Amniotic epithelial cell (primary cell): ENCODE results near the gene LAMC3.
A peak's percentile ranks its signal among the peaks of the same experiment; 100 is the strongest.
"Not testable (repeated sequence)": the region's sequence is repeated elsewhere in the genome, so short reads cannot be mapped to it uniquely, and the experiment has no call there.

Experiments
- DNase-seq: peaks from one replicate; pipeline ENCODE4 v3.0.0-alpha.2; 2010; ENCODE audit warnings: low read depth

Gene LAMC3

DNA sequence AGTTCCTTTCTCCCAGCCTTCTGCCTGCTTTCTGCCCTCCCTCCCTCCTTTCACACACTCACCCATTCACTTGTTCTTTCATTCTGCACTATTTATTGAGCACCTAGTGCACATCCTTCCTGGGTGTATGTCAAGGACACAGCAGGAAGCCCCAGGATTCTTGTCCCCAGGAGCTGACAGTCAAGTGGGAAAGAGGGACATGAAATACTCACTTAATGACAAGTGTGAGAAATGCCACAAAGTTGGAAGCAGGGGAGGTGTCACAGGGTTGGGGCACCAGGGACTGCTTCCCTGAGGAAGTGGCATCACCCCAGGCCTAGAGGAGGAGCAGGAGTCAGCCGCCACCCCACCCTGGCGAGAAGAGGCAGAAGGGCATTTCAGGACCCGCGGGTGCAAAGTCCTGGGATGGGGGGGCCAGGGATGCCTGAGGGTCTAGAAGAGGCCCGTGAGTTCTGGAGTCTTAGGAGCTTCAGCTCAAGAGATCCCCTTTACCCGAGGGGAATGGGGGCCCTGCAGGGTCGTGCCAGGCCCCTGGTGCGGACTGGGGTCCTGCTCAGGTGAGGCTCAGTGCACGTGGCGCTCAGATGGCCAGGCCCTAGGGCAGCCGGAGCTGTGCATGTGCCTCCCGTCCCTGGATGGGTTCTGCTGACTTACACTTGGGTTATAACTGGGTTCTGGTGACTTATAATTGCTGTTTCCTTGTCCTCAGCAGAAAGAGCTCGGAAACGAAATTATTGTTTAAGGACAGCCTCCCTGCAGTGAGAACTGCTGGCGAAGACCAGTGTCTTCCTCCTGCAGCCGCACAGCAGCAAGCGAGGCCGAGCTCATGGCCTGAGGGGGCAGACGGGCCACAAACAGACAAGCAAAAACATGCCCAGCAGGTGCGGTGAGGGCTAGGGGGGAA is 16.9 kb upstream of the LAMC3 start:
- DNase-seq: no peak

DNA sequence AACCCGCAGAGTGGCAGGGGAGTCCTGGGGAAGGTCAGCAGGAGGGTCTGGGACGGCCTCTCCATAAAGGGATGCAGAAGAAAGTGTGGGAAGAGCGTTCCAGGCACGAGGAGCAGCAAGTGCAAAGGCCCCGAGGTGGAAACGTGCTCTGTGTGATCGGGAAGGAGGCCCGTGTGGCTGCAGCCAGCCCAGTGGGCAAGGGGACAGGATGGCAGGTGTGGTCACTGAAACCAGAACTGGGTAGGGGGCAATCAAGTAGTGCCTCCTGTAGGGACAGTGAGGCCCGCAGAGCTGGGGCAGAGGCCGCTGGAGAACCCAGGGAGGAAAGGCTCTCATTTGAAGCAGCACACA is 16.3 kb upstream of the LAMC3 start:
- no peak for DNase-seq

DNA sequence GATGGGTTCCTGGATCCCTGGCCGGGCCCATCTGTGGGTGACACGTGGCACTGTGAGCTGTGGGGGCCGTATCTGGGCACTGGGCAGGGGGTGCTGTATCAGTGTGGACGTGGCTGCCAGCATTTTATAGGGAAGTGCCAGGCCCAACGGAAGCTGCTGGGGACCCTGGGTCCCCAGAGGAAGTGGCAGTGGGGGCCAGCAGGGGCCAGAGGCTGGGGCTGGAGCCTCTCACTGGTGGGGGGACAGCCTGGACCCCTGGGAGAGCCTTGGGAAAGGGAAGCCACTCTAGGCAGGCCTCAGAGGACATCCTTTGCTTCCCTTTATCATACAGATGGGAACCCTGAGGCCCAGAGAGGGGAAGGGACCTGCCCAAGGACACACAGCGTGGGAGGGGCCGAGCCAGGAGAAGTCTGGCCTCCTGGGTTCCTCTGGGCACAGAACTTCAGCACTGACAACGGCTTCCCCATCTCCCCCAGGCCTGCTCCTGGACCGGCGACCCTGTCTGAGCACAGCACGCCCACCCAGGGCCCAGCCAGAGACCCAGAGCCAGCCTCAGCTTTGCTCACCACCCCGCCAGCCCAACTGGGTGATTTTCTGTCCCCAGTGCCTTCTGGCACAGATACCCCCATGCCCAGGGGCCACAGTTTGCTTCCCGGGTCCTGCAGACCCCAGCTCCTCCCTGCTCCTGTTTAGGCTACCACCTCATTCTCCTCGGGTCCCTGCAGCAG is 15.5 kb upstream of the LAMC3 start:
- DNase-seq: no peak

DNA sequence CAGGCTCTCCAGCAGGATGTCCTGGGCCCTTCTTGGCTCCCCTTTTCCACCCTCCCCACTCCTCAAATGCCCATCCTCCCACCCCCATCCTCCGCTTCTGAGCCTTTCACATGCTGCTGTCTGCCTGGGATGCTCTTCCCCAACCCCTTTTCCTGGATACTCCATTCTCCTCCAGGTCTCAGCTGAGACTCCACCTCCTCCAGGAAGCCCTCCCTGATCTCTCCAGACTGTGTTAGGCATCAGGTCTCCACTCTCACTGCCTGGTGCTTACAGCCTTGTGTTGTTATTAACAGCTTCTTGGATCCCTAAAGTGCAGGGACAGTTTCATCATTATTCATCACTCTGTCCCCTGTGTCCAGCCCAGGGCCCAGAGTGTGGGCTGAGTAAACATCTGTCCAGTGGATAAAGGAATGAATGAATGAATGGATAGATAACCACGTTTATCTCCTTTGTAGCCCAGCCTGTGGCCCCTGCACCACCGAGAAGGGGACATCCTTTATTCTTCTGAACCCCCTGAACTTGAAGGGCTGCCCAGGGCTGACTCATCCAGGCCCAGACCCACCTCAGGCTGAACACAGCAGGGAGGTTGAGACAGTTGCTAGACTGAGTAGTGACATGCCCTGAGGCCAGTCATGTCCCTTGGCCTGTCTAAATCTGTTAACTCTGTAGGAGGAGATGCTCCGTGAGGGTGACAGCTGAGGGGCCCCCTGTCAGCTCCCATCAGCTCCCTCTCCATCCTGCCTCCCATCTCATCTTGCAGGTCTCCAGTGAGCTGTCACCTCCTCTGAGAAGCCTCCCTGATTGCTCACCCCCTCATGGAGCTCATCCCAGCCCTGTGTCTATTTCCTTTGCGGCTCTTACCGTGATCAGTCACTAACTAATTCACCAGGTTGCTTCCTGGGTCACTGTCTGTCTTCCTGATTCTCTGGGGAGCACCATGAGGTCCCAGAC is 14.6 kb upstream of the LAMC3 start:
- no peak for DNase-seq

DNA sequence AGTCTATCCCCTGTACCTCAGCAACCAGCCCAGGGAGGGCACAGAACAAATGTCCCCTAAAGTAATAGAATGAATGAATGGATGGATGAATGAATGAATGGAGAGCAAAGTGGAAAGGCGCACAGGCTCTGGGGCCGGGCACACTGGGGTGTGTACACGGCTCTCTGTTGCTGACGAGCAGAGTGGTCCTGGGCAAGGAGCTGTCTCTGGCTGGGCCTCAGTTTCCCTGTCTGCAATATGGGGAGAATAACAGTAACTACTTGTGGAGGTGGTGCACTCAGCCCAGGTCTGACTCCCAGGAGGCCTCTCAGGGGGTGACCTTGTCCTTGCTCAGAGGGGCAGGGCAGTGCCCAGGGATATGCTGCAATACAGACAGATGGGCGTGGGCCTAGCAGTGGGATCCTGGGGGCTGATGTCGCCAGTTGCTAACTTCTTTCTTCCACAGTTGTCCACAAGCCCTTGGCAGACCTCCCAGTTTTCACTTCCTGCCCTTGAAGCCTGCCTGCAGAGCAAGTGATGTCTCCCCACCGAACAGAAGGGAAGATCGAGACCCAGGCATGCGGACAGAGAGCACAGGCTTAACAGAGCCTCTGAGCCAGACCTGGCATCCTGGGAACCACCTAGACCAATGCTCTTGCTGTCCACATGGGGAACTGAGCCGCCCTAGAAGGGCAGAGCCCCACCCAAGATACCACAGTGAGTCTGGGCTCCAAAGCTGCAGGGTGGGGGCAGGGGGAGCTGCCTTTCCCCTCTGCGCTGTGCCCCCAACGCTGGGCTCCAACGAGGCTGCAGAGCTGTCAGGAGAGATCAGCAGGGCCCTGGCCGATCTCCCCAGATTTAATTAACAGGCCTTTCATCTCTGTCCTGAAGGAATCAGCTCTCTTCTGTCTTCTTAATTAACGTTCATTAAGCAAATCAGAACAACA is 13.6 kb upstream of the LAMC3 start:
- DNase-seq: peak; percentile 23

DNA sequence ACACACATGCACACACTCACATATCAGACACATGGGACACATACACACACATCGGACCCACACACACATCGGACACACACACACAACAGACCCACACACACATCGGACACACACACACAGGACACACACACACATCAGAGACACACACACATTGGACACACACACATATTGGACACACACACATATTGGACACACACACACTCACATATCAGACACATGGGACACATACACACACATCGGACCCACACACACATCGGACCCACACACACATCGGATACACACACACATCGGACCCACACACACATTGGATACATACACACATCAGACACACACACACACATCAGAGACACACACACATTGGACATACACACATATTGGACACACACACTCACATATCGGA is 12.8 kb upstream of the LAMC3 start:
- no peak for DNase-seq

DNA sequence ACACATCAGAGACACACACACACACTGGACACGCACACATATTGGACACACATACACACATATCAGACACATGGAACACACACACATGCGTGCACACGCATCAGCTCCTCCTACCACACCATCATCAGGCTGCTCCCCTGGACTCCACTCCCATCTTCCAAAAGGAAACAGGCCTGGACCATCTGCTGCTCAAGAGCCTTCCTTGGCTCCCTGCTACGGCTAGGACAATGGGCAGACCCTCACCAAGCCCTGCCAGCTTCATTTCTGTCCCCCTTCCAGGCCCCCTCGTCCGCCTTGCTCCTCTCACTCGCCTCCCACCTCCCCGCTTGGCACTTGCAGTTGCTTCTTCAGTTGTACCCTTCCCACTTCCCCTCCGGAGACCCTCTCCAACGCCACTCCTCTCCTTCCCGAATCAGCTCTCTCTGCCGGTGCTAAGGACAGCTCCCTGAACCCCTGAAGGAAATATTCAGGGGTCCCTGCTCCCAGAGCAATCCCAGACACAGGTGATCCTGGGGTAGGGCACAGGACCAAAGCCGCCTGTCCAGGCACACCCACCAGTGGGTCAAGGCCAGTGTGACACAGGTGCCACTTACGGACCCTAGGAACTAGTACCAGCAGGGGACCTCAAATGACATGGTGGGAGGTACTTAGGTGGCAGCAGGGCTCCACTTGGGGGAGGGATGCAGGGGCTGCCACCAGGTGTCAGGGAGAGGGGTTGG is 12.1 kb upstream of the LAMC3 start:
- DNase-seq: no peak

DNA sequence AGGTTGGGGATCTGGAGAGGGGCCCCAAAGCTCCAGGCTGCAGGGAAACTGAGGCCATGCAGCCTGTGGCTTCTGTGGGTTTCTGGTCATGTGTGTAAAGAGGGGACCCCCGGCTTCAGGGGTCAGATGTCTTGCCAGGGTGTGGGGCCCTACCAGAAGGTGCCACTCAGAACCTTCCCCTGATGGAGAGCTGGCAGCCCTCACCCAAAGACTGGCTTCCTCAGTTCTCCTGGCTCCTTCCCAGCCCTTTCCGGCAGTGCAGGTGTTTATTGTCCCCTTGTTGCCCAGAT is 11.6 kb upstream of the LAMC3 start:
- no peak for DNase-seq

DNA sequence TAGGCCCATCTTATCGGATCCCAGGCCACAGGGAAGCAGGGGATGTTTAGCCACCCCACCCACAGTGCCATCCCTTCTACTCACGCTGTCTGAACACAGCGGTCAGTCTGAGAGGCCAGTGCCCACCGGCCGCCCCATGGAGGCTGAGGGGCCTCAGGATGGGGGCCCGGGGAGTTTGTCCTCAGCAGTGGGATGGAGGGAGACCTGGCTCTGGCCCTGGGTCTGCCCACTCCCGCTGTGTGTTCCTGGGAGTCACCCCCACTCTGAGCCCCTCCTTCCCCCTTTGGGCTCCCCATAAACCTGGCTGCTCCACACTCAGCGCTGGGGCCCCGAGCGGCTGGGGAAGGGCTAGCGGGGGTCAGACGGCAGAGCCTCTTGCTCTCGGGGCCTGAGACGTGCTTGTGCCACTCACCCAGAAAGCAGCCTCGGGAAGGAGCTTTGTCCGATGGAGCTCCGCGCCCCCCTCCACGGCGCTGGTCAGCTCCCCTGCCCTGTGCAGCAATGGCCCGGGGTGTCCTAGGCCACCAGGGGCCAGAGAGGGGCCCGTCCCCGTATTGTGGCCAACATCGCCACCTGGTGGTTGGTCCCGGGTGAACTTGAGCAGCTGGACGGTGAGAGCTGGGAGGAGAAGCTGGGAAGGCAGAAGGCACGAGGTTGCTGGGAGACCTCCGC is 10.9 kb upstream of the LAMC3 start:
- DNase-seq: peak; percentile 44

DNA sequence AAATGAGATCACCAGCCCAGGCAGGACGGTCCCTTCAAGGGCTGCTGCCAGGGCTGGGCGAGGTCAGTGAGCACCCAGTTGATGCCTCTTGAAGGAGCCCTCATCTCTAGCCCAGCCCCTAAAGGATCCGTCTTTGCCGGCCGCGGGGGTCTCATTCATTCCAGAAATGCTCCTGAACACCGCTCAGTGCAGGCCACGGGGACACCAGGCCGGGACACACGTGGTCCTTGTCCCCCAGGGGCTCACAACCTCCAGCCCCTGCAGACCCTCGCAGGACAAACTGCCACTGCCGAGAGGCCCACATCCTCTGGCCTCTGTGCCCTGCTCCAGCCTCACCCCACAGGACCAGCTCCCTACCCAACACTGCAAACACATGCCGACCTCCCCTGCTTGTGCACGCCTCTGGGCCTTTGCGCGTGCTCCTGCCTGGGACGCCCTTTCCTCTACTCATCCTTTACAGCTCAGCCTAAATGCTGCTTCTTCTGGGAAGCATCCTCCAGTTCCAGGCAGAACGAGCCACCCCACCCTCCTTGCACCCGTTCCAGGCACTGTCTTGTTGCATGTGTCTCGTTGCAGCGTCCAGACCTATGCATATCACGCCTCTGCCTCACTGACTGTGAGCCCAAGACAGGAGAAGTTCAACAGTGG is 10.3 kb upstream of the LAMC3 start:
- DNase-seq: no peak

DNA sequence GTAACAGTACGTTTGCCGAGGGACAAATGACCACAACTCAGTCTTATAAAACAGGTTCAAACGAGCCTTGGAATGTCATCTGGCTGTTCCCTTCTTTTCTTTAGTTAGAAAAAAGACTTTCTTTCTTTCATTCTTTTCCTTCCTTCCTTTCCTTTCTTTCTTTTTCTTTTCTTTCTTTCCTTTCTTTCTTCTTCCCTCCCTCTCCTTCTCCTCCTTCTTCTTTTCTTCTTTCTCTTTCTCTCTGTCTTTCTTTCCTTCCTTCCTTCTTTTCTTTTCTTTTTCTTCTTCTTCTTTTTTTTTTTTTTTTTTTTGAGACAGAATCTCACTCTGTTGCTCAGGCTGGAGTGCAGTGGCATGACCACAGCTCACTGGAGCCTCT is 9.7 kb upstream of the LAMC3 start:
- no peak for DNase-seq

DNA sequence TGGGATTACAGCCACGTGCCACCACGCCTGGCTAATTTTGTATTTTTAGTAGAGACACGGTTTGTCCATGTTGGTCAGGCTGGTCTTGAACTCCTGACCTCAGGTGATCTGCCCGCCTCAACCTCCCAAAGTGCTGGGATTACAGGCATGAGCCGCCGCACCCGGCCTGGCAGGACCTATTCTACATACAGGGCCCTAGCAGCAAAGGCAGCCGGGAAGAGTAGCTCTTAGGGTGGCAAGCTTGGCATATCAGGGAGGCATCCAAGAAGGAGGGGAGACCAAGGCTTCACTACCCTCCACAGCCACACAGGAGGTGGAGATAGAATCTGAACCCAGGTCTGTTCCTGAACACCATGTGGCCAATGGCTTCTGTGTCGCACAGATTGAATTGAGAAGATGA is 8.4 kb upstream of the LAMC3 start:
- DNase-seq: not testable (repeated sequence)

DNA sequence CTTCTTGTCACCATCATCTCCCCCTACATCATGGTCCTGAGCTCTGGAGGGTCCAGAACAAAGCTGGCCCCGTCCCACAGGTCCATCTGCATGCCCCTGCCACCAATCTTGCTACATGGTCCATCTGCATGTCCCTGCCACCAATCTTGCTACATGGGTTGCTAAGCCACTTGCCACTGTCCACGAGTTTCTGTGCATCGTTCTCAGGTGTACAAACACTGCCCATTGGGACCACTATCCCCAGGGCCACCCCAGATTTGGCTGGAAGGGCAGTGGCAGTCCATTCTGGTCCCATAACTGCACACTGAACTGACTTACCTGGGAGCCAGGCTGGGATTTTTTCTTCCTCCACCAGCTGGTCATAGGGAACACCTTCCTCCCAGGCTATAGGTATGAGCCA is 8.0 kb upstream of the LAMC3 start:
- DNase-seq: no peak

DNA sequence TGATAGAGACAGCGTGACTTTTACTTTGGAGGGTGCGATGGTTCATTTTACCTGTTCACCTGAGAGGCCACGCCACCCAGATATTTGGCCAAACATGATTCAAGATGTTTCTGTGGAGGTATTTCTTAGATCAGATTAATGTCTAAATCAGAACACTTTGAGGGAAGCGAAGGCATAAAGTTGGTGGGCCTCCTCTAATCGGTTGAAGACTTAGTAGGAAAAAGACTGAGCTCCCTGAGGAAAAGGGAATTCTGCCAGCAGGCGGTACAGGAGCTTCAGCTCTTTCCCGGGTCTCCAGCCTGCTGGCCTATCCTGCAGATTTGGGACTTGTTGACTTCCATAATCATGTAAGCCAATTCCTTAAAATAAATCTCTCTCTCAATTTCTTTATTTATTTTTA is 7.0 kb upstream of the LAMC3 start:
- DNase-seq: no peak

DNA sequence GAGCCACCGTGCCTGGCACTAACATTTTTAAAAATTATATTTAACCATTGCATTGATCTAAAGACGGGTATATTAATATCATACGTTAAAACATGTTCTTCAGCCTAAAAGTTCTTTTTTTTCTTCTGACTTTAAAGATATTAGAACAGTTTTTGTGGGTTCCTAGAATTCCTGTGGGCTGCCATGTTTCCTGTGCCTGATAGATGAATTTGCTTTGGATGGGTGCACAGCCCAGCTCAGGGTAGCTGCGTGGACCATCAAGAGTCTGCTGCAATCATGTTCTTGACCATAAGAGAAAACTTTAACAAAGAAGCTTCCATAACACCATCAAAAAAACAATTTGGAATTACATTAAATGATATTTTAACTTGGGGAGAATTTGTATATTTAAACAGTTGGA is 2.4 kb upstream of the LAMC3 start:
- no peak for DNase-seq

DNA sequence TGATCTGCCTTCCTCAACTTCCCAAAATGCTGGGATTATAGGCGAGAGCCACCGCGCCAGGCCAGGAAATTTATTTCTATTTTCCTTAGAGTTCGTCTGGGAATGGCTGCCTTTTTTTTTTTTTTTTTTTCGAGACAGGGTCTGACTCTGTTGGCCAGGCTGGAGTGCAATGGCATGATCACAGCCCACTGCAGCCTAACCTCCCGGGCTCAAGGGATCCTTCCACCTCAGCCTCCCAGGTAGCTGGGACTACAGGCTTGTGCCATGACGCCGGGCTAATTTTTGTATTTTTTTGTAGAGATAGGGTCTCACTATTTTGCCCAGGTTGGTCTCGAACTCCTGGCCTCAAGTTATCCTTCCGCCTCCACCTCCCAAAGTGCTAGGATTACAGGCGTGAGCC is 888 bp upstream of the LAMC3 start:
- no peak for DNase-seq

DNA sequence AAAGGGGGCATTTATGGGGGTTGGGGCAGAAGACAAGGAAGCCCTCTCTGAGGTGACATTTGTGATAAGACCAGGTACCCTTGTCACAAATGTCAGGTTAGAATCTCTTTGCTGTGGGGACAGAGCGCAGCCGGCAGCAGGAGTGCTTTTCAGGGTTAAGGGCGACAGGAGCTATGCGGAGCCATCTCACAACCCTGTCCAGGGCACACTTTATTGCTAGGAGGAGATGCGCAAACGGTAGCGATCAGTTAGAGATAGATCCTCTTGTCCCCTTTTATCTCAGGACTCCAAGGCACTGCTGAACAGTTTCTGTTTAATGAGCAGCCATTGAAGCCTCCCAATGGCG is 438 bp upstream of the LAMC3 start:
- DNase-seq: no peak

DNA sequence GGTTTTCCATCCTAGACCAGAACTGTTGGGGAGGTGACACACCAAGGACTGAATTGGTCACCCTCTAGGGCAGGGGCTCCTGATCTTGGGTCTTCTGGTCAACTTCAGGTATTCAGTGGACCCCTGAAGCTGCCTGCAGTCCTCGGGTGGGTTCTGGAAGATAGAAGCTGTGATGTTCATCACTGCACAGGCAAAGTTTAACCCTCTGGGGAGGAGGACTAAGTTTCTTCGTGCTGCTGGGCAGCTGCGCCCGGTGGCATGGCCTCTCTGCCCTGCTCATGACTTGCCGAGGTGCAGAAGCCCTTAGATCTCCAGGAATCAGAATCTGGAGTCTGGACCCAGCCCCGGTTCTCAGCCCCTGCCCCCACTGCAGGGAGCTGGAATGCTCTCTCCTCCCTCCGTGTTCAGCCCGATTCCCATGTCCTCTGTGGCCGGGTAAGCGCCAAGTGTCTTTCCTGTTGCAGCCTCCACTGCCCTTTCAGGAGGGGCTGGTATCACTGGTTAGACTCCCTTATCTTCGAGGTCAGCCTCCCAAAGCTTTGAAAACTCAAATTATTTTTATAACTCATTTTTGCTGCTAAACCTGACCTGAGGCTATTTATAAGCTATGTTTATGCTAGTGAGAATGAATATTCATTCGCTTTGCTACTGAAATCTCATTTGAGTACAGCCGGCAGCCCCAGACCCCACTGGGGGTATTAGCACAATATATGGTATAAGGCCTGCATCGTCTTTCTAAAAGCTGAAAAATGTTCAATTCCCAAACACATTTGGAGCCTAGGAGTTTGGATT is 1.7 kb downstream of the LAMC3 start:
- no peak for DNase-seq
